ENCODE measurements around the gene STAB1.

DNA sequence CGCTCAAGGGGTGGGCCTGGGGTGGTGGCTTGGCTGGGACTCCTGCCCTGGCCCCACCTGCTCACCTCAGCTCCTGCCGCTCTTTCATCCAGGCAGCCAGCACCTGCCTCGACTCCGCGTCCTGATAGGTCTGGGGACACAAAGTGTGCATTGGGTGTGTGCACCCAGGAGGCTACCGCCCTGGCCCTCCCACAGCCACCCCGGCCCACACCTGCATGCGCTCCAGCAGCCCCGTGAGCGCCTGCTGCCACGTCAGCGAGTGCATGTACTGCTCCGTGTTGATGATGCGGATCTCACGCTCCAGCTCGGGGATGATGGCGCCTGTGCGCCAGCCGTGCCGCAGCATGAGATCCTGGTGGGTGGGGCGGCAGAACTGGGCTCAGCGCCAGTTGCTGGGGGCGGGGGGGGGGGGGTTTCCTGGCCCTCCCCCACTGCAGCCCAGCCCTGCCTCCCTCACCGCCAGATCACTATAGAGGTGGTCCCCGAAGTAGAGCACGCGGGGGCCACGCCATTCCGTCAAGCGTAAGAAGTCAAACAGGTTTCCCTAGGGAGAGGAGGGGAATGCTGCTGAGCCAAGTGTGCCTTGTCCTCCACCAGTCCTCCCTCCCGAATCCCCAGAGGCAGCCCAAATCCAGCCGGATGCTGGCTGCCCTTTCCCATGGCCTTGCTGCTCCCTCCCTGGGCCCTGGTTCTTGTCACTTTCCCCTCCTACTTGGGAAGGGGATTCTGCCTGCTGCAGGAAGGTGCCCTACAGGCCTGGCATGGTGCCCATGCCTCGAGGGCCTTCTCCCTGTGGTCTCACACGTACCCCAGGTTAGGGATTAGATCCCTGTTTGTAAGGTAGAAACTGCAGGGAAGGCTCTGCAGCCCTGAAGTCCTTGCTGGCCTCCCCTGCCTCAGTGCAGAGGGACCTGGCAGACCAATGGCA lies 29.9 kb downstream of the STAB1 start:
- TF ChIP-seq, protein P1, sequence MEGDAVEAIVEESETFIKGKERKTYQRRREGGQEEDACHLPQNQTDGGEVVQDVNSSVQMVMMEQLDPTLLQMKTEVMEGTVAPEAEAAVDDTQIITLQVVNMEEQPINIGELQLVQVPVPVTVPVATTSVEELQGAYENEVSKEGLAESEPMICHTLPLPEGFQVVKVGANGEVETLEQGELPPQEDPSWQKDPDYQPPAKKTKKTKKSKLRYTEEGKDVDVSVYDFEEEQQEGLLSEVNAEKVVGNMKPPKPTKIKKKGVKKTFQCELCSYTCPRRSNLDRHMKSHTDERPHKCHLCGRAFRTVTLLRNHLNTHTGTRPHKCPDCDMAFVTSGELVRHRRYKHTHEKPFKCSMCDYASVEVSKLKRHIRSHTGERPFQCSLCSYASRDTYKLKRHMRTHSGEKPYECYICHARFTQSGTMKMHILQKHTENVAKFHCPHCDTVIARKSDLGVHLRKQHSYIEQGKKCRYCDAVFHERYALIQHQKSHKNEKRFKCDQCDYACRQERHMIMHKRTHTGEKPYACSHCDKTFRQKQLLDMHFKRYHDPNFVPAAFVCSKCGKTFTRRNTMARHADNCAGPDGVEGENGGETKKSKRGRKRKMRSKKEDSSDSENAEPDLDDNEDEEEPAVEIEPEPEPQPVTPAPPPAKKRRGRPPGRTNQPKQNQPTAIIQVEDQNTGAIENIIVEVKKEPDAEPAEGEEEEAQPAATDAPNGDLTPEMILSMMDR (IDR thresholded peaks at IDR 0.05), result no peak
- no peak for TF ChIP-seq EP300 (IDR thresholded peaks at IDR 0.05)
